T-helper 2 cell treated with Interferon-gamma antibody and Interleukin-4, amounts not matched to agents 5 μg/mL and 100 μg/mL, for 36 hours (primary cell): ENCODE data around the gene TLE1.
"Not testable (repeated sequence)": the region's sequence is repeated elsewhere in the genome, so short reads cannot be mapped to it uniquely, and the experiment has no call there.

ENCODE experiments used
- DNase-seq: peaks from one replicate; pipeline ENCODE4 v3.0.0; 2021; ENCODE audit warnings: low spot score
- H3K27ac Mint-ChIP-seq: one replicate; pipeline ENCODE4 v1.8.0; 2021; ENCODE audit warnings: mild to moderate bottlenecking, mixed read lengths
- H3K27me3 Mint-ChIP-seq: one replicate; pipeline ENCODE4 v1.8.0; 2021; ENCODE audit warnings: low read depth, mixed read lengths
- H3K36me3 Mint-ChIP-seq: one replicate; pipeline ENCODE4 v1.8.0; 2021; ENCODE audit warnings: low read depth, mixed read lengths
- H3K4me1 Mint-ChIP-seq: one replicate; pipeline ENCODE4 v1.8.0; 2021; ENCODE audit warnings: low read depth, mixed read lengths
- H3K4me3 Mint-ChIP-seq: one replicate; pipeline ENCODE4 v1.8.0; 2022; ENCODE audit warnings: mild to moderate bottlenecking, moderate library complexity, mixed read lengths
- H3K9me3 Mint-ChIP-seq: one replicate; pipeline ENCODE4 v1.8.0; 2021; ENCODE audit warnings: mixed read lengths

TLE1 gene

DNA sequence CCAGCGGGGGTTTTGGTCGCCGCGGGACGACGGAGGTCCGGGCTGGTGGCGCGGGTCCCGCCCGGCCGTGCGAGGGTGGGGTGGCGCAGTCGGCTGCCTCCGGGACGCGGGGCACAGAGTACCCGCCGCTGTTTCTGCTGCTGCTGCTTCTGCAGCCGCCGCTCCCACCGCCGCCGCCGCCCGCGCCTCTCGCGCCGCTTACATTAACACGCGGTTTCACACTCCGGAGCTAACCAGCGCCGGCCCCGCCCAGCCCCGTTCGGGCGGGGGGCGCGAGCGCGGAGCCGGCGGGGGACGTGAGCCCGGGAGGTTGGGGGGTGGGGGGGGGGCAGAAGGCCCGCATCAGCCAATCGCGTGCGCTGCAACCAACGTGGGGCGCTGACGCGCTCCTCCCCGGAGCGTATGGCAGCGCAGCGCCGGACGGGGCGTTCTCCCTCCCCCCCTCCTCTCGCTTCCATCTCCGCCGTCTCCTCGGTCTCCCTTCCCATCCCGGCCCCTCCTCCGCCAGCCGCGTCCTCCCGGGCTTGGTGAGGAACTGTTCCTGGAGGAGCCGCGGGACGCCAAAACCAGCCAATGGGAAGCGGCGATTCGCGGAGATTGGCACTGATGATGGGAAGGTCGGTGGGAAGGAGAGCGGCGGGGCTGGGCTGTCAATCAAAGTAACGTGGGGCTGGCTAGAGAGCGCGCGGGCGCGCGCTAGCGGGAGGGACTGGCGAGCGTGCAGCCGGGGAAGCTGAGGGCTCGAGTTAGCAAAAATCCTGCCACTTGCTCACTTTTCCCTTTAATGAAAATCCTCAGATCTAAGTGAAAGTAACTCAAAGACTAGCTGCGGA is at the start of gene TLE1:
Gene TLE1 (minus strand): TSS at position 205 of the 833 bp plus-strand sequence. CDS start 1,307 bp downstream, outside the sequence.
- H3K4me3 Mint-ChIP-seq: peak within 1 kb of the TSS; percentile 86
- H3K27ac Mint-ChIP-seq: peak within 1 kb of the TSS; percentile 79
- H3K36me3 Mint-ChIP-seq: peaks cover 2% of the 10 kb centered on the region
- H3K27me3 Mint-ChIP-seq: peaks cover 32% of the 10 kb centered on the region
- peak; percentile 70 for DNase-seq
- peaks cover 6% of the 10 kb centered on the region for H3K4me1 Mint-ChIP-seq
- H3K9me3 Mint-ChIP-seq: no peaks in the 10 kb centered on the region

DNA sequence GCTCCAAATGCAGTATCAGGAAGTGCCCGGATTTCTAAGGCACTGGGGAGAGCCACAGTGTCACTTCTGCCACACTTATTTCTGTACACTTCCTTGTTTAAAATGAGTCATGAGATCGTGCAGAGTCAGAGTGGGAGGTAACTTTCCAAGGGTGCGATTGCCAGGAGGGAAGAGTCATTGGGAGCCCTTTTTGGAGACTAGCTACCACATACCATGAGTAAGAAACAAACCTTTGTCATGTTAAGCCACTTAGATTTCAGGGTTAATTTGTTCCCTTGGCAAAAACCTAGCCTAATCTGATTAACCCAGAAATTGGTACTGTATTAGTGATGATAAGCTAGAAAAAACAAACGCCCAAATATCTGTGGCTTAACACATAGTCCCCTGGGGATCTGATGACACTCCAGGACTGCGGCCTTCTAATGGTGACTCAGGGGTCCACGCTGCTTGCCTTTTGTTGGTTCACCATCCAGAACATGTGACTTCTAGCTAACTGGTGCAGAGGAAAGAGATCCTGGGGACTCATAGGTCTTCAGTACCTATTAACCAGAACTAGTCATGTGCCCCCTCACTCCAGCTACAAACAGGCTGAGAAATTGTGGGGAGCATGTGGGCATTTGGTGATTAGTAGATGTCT is 48.6 kb upstream of the TLE1 start:
- DNase-seq: no peak
- Mint-ChIP-seq H3K4me1 (no peaks in the 10 kb centered on the region), H3K4me3 (no peak overlapping the region), H3K27ac (no peak overlapping the region), H3K36me3 (no peaks in the 10 kb centered on the region), H3K9me3 (peaks cover 13% of the 10 kb centered on the region), H3K27me3 (no peaks in the 10 kb centered on the region)

DNA sequence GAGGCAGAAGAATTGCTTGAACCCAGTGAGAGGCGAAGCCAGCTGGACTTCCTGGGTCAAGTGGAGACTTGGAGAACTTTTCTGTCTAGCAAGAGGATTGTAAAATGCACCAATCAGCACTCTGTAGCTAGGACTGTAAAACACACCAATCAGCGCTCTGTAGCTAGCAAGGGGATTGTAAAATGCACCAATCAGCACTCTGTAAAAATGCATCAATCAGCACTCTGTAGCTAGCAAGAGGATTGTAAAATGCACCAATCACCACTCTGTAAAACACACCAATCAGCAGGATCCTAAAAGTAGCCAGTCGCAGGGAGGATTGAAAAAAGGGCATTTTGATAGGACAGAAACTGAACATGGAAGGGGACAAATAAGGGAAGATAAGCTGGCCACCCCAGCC is 41.2 kb upstream of the TLE1 start:
- H3K36me3 Mint-ChIP-seq, DNase-seq, H3K4me3 Mint-ChIP-seq, H3K9me3 Mint-ChIP-seq, H3K27ac Mint-ChIP-seq, H3K27me3 Mint-ChIP-seq, H3K4me1 Mint-ChIP-seq: not testable (repeated sequence)

DNA sequence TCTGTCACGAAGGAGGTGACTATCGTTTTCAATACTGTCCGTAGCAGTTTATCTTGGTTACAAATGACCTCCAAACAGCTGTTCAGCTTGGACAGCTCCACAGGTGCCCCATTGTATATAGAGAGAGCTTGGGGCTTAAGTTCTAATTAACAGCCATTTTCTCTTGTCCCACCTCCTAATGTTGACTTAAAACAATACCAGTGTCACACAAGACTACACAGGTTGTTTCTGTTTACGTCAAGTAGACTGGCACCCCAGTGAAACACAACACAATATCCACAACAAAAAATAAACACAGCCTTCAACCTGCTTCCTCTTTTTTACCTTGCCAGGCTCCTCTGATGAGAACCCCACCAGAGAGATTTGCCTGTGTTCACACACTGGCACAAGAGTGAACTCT is 39.8 kb upstream of the TLE1 start:
- Mint-ChIP-seq H3K4me1 (no peaks in the 10 kb centered on the region), H3K9me3 (no peaks in the 10 kb centered on the region), H3K36me3 (no peaks in the 10 kb centered on the region), H3K27ac (no peak overlapping the region), H3K4me3 (no peak overlapping the region), H3K27me3 (no peaks in the 10 kb centered on the region)
- DNase-seq: no peak

DNA sequence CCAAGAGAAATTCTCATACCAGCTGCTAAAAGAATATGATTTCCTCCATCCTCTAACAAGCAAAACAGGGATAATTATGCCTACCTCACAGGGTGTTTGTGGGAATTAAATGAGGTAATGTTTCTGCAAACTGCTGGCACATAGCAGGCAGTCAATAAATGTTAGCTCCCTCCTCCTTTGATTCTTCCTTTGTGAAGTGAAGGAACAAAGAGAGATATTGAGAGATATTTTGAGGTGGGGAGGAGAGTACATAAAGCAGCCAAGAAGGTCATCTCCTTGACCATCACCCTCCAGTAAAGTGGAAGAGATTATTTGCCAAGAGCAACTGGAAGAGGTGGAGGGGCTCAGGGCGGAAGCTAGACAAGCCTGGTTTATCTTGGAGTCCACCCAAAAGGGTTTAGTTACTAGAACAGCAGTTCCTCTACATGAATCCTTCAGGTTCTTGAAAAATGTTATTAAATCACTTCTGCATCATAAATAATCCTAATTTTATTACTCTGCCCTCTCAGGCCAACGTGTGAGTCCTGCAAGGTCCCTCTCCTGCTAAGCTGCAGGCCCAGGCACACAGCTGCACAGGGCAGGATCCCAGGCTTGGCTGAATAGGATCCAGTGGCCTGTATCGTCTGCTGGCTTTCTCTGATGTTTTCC is 35.0 kb upstream of the TLE1 start:
- Mint-ChIP-seq H3K36me3 (no peaks in the 10 kb centered on the region), H3K4me1 (no peaks in the 10 kb centered on the region), H3K27ac (no peak overlapping the region), H3K27me3 (no peaks in the 10 kb centered on the region), H3K4me3 (no peak overlapping the region), H3K9me3 (no peaks in the 10 kb centered on the region)
- no peak for DNase-seq

DNA sequence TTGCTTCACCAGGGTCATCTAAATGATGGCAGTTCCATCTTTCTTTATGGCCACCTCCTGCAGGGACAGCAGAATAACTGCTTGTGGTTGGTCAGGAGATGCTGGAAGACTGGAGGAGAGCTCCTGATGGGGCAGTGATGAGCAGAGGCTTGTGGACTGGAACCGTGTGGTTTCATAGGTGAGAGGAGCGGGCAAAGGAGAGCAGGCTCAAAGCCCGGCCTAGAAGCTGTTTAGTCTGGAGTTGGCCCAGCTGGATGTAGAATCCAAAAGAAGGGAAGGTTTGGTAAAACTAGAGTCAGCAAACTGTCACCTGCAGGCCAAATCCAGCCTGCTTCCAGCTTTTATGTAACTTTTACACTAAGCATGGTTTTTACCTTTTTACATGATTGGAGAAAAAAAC is 32.9 kb upstream of the TLE1 start:
- Mint-ChIP-seq H3K4me3 (no peak overlapping the region), H3K4me1 (no peaks in the 10 kb centered on the region)

DNA sequence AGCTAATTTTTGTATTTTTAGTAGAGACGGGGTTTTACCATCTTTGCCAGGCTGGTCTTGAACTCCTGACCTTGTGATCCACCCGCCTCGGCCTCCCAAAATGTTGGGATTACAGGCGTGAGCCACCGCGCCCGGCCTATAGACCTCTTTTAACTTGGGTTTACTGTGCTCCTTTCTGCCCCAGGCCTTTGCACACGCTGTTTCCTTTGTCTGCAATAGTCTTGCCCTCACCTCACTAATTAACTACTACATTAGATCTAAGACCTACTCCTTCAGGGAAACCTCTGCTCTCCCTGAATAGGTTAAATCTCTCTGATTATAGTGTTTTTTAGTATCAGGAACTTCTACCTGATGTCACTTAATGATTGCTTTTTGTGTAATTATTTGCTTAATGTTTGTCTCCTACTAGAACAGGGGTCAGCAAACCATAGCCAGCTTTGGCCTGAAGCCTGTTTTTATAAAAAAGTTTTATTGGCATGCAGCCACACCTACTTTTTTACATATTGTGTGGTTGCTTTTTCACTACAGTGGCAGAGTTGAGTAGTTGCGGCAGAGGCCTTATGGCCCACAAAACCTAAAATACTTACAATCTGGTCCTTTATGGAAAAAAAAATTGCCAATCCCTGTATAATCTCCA is 31.2 kb upstream of the TLE1 start:
- Mint-ChIP-seq H3K4me3 (no peak overlapping the region), H3K27ac (no peak overlapping the region), H3K36me3 (no peaks in the 10 kb centered on the region), H3K4me1 (no peaks in the 10 kb centered on the region), H3K9me3 (no peaks in the 10 kb centered on the region), H3K27me3 (no peaks in the 10 kb centered on the region)
- no peak for DNase-seq

More for the DNA sequence above, 32.9 kb upstream of the TLE1 start:
- H3K27me3 Mint-ChIP-seq: no peaks in the 10 kb centered on the region
- H3K36me3 Mint-ChIP-seq: no peaks in the 10 kb centered on the region
- H3K27ac Mint-ChIP-seq: no peak overlapping the region
- DNase-seq: no peak
- H3K9me3 Mint-ChIP-seq: no peaks in the 10 kb centered on the region

DNA sequence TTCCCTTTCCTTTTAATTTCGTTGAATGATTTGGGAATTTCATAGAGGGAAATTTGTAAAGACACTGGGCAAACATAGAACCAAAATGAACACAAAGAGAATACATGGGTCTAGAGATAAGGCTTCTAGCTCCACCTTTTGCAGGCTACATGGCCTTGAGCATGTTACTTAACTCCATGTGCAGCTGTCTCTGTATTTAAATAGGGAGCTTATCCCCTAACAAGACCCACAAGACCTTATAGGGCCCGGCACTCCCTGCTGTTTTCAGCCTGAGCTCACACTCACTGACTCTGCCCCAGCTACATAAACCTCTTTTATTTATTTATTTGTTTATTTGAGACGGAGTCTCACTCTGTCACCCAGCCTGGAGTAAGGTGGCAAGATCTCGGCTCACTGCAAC is 30.6 kb upstream of the TLE1 start:
- Mint-ChIP-seq H3K4me3 (no peak overlapping the region), H3K27me3 (no peaks in the 10 kb centered on the region), H3K4me1 (no peaks in the 10 kb centered on the region), H3K9me3 (no peaks in the 10 kb centered on the region), H3K36me3 (no peaks in the 10 kb centered on the region), H3K27ac (no peak overlapping the region)
- DNase-seq: no peak

DNA sequence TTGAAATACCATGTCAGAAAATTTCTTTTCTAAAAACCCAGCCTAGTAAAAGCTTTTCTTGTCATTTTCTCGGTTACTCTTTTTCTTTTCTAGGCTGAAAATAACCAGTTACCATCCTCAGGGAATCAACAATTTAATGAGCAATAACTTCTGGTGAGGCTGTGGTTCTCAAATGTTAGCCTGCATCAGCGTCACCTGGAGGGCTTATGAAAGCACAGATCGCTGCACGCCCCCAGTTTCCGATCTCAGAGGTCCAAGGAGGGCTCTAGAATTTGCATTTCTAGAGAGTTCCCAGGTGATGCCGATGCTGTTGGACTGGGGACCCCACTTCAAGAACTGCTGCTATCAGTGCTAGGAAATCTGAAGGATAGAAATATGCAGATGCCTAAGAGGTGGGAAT is 28.9 kb upstream of the TLE1 start:
- no peak for DNase-seq
- H3K27ac Mint-ChIP-seq: no peak overlapping the region
- no peaks in the 10 kb centered on the region for H3K36me3 Mint-ChIP-seq
- H3K4me3 Mint-ChIP-seq: no peak overlapping the region
- no peaks in the 10 kb centered on the region for H3K9me3 Mint-ChIP-seq
- no peaks in the 10 kb centered on the region for H3K4me1 Mint-ChIP-seq
- no peaks in the 10 kb centered on the region for H3K27me3 Mint-ChIP-seq

DNA sequence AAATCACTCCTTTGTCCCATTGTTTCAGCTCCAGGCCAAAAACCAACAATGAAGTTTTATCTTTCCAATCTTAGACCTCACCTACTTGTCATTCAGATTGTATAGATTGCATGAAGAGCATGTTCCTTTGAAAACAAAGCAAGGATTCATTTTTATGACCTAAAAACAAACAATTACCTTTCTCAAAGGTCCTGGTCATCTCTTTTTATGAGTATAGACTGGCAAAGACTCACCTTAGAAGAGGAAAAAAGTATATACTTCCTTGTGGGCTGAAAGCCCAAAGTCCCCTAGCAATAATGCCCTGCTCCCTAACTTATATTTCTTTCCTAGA is 28.4 kb upstream of the TLE1 start:
- no peaks in the 10 kb centered on the region for H3K36me3 Mint-ChIP-seq
- no peak overlapping the region for H3K27ac Mint-ChIP-seq
- no peaks in the 10 kb centered on the region for H3K9me3 Mint-ChIP-seq
- no peaks in the 10 kb centered on the region for H3K27me3 Mint-ChIP-seq
- no peaks in the 10 kb centered on the region for H3K4me1 Mint-ChIP-seq
- H3K4me3 Mint-ChIP-seq: no peak overlapping the region
- DNase-seq: no peak

DNA sequence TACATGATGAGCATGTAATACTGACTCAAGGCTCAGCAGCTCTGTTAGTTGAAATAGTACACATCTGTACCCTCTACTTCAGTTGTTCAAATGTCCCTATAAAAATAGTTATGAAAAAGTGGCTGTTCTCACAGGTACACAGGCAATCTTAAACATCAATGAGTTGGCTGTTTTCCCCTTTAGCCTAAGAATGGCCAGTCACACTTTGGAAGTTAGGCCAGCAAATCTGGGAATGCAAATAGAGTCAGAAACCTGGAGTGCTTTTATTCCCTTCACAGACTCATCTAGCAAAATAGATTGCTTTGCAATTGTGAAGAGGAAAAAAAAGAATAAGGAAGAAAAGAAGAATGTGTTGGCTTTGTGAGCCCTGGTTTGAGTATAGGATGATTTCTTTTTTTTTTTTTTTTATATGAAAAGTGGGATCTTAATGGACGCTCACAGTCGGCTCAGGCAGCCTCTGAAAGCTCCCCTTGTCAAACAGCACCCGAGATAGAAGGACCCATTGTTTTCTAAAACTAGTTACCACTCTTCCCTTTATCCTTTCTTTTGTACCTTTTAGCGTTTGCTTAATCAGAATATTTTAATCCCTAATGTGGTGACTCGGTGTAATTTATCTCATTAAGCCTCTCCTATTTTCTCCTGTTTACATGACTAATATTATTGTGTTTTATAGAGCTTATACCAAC is 27.9 kb upstream of the TLE1 start:
- H3K27ac Mint-ChIP-seq: no peak overlapping the region
- no peaks in the 10 kb centered on the region for H3K36me3 Mint-ChIP-seq
- H3K4me3 Mint-ChIP-seq: no peak overlapping the region
- no peaks in the 10 kb centered on the region for H3K4me1 Mint-ChIP-seq
- no peaks in the 10 kb centered on the region for H3K9me3 Mint-ChIP-seq
- no peaks in the 10 kb centered on the region for H3K27me3 Mint-ChIP-seq
- no peak for DNase-seq

DNA sequence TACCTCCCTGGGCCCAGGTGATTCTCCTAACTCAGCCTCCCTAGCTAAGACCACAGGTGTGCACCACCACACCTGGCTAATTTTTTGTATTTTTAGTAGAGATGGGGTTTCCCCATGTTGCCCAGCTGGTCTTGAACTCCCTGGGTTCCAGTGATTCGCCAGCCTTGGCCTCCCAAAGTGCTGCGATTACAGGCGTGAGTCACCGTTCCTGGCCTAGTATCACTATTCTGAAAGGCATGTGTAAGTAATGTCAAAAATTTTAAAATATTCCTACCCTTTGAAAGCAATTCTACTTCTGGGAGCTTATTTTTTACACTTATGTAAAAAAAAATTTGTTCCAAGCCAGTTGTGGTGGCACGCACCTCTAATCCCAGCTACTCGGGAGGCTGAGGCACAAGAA is 27.1 kb upstream of the TLE1 start:
- H3K27ac Mint-ChIP-seq: no peak overlapping the region
- H3K36me3 Mint-ChIP-seq: no peaks in the 10 kb centered on the region
- H3K9me3 Mint-ChIP-seq: no peaks in the 10 kb centered on the region
- no peaks in the 10 kb centered on the region for H3K4me1 Mint-ChIP-seq
- no peak overlapping the region for H3K4me3 Mint-ChIP-seq
- H3K27me3 Mint-ChIP-seq: no peaks in the 10 kb centered on the region
- DNase-seq: no peak

DNA sequence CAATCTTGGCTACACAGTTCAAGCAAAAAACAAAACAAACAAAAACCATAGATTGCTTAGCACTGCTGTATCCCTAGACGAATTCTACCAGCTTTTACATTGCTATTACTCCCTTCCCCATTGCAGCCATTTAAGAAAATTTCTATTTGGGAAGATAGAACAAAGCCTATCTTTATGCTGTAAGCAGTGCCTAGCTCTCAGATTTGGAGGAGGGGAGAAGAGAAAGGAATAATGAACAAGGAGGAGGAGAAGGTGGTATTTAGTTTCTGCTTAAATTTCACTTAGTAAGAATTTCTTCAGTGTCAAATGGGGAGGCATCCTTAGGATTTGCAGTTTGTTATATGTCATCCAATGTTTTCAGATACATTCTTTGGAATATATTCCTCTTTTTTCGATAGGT is 16.2 kb upstream of the TLE1 start:
- no peaks in the 10 kb centered on the region for H3K4me1 Mint-ChIP-seq
- H3K36me3 Mint-ChIP-seq: no peaks in the 10 kb centered on the region
- H3K27me3 Mint-ChIP-seq: no peaks in the 10 kb centered on the region
- no peak overlapping the region for H3K4me3 Mint-ChIP-seq
- H3K27ac Mint-ChIP-seq: no peak overlapping the region
- H3K9me3 Mint-ChIP-seq: no peaks in the 10 kb centered on the region
- DNase-seq: no peak

DNA sequence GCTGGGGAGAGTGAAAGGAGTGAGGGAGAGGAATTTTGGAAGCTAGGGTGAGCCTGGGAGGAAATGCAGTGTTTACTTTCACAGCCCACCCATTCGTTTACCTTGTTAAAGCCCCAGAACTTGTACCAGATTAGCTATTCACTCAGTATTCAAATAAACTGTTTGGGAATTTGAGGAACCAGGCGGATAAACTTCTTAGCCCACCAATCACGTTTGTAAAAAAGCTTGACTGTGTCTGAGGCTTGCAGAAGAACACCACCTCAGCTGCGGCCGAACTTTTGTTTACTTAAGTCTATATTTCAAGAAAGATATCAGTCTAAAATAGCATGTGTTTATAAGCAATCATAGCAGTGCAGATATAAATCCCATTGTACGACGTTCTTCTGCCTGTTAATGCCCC is 5.2 kb upstream of the TLE1 start:
- no peaks in the 10 kb centered on the region for H3K9me3 Mint-ChIP-seq
- DNase-seq: no peak
- no peaks in the 10 kb centered on the region for H3K36me3 Mint-ChIP-seq
- H3K27ac Mint-ChIP-seq: no peak overlapping the region
- no peak overlapping the region for H3K4me3 Mint-ChIP-seq
- H3K4me1 Mint-ChIP-seq: no peaks in the 10 kb centered on the region
- H3K27me3 Mint-ChIP-seq: peaks cover 30% of the 10 kb centered on the region
